HTR-8/SVneo (cell line): ENCODE results near the gene CYB5R3.

ENCODE experiments used
- DNase-seq: peaks from one replicate; pipeline ENCODE4 v3.0.0; 2011; ENCODE audit warnings: low spot score, mixed read lengths; ENCODE audit not compliant: insufficient read length
- FAIRE-seq: peaks from 2 replicates; lab custom pipeline; 2011; peaks lifted over from hg19 to GRCh38; lab: Jason Lieb, UNC

CYB5R3 gene

GRCh38 chr22:42646569-42647525 lies 2.3 kb downstream of the CYB5R3 start:
- no peak for FAIRE-seq
- DNase-seq = no peak

GRCh38 chr22:42645938-42646568 lies 3.1 kb downstream of the CYB5R3 start:
- no peak for DNase-seq
- FAIRE-seq = no peak

GRCh38 chr22:42645341-42645937 lies 3.8 kb downstream of the CYB5R3 start:
- FAIRE-seq (no peak), DNase-seq (no peak)

GRCh38 chr22:42644422-42645340 lies 4.5 kb downstream of the CYB5R3 start:
- no peak for DNase-seq
- no peak for FAIRE-seq

- DNase-seq (no peak), FAIRE-seq (no peak)
Measured at GRCh38 chr22:42643634-42644421, 5.4 kb downstream of the CYB5R3 start.

GRCh38 chr22:42642806-42643633 lies 6.2 kb downstream of the CYB5R3 start:
- DNase-seq (no peak), FAIRE-seq (no peak)

- FAIRE-seq (no peak), DNase-seq (no peak)
Measured at GRCh38 chr22:42641801-42642413, 7.3 kb downstream of the CYB5R3 start.

GRCh38 chr22:42639541-42640241 lies 9.5 kb downstream of the CYB5R3 start:
- no peak for DNase-seq
- FAIRE-seq = no peak

GRCh38 chr22:42637555-42637954 lies 11.6 kb downstream of the CYB5R3 start:
- FAIRE-seq (no peak), DNase-seq (no peak)

- DNase-seq (no peak), FAIRE-seq (no peak)
Measured at GRCh38 chr22:42636506-42636905, 12.7 kb downstream of the CYB5R3 start.

- FAIRE-seq = peak; percentile 78
Measured at GRCh38 chr22:42635531-42635930, 13.7 kb downstream of the CYB5R3 start.

GRCh38 chr22:42633013-42633412 lies 16.2 kb downstream of the CYB5R3 start:
- no peak for DNase-seq
- FAIRE-seq = no peak

More at GRCh38 chr22:42635531-42635930, 13.7 kb downstream of the CYB5R3 start:
- DNase-seq = peak; percentile 81

GRCh38 chr22:42632096-42632495 lies 17.1 kb downstream of the CYB5R3 start:
- FAIRE-seq = no peak

GRCh38 chr22:42630901-42631602 lies 18.1 kb downstream of the CYB5R3 start:
- FAIRE-seq (peak; percentile 26), DNase-seq (peak; percentile 61)

More at GRCh38 chr22:42632096-42632495, 17.1 kb downstream of the CYB5R3 start:
- DNase-seq = no peak

- no peak for FAIRE-seq
- DNase-seq = no peak
Measured at GRCh38 chr22:42630211-42630610, 19.0 kb downstream of the CYB5R3 start.

- DNase-seq = no peak
- FAIRE-seq = no peak
Measured at GRCh38 chr22:42627981-42628380, 21.2 kb downstream of the CYB5R3 start.
